Adrenal gland (tissue), 5 donors: ENCODE measurements around the gene HEYL.

ENCODE experiments used
- POLR2A ChIP-seq, 2 donors: fragments of 450-650 bp; IDR thresholded peaks; one replicate each; pipeline ENCODE4 v1.6.1; 2017; ENCODE audit warnings: antibody characterized with exemption in 2 of 2, mild to moderate bottlenecking in 2 of 2, moderate library complexity in 1 of 2
- TF ChIP-seq, protein P1 (sequence below), 6 experiments: fragments of 450-650 bp in 4 of 6; fragments of 200-600 bp in 2 of 6; sonication (generic) in 1 of 6; IDR thresholded peaks; 1 replicate in 5 of 6; 2 replicates in 1 of 6; pipeline versions ENCODE4 v1.5.1 to v1.8.0; 2016 to 2021; ENCODE audit warnings: antibody characterized with exemption in 6 of 6, mild to moderate bottlenecking in 2 of 6, moderate library complexity in 1 of 6
- donor health status: DM: no; HTN: no; CAD: no.

DNA sequence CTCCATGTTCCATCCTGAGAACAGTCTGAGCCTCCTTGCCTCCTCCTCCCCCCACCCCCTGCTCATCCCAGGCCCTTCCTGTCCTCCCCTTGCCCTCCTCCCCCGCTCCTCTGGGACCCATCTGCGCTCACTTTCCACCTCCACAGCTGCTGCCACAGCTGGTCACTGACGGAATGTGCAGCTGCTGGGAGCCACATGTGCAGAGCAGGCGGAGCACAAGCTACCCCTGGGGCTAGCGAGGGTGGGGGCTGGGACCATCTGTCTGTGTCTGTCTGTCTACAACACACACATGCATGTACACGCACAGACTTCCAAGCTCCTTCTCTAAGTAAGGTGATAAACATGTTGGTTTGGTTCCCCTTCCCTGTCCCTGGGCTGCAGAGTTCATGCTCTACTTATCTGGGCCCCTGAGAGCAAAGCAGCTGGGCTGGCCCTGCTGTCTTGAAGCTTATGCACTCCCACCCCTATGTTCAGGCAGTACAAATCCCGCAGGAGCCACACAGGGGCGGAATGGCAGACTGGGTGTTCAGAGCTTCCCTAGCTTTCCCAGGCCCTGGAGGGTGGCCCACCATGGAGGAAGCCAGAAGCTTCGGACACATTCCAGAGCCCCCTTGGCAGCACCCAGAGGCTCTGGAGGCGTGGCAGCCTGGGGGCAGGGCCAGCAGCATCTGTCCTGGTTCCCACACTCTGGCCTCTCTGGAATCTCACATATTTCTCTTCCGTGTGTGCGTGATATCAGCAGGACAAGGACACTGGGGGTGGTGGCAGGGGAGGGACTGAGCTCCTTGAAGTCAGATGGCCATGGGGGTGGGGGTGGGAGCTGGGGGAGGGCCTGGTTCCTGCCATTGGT lies 7.0 kb upstream of the HEYL start:
- TF ChIP-seq, protein P1, sequence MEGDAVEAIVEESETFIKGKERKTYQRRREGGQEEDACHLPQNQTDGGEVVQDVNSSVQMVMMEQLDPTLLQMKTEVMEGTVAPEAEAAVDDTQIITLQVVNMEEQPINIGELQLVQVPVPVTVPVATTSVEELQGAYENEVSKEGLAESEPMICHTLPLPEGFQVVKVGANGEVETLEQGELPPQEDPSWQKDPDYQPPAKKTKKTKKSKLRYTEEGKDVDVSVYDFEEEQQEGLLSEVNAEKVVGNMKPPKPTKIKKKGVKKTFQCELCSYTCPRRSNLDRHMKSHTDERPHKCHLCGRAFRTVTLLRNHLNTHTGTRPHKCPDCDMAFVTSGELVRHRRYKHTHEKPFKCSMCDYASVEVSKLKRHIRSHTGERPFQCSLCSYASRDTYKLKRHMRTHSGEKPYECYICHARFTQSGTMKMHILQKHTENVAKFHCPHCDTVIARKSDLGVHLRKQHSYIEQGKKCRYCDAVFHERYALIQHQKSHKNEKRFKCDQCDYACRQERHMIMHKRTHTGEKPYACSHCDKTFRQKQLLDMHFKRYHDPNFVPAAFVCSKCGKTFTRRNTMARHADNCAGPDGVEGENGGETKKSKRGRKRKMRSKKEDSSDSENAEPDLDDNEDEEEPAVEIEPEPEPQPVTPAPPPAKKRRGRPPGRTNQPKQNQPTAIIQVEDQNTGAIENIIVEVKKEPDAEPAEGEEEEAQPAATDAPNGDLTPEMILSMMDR (IDR thresholded peaks at IDR 0.05) = no peak
- TF ChIP-seq POLR2A (IDR thresholded peaks at IDR 0.05) = no peak
